Measurements from ENCODE around the gene SLC14A1.

Gene SLC14A1

GRCh38 chr18:45719106-45719505 is 4.9 kb upstream of the SLC14A1 start:
- DNase-seq (ENCODE audit: low read depth), result peak; percentile 36
- TF ChIP-seq, protein P1, sequence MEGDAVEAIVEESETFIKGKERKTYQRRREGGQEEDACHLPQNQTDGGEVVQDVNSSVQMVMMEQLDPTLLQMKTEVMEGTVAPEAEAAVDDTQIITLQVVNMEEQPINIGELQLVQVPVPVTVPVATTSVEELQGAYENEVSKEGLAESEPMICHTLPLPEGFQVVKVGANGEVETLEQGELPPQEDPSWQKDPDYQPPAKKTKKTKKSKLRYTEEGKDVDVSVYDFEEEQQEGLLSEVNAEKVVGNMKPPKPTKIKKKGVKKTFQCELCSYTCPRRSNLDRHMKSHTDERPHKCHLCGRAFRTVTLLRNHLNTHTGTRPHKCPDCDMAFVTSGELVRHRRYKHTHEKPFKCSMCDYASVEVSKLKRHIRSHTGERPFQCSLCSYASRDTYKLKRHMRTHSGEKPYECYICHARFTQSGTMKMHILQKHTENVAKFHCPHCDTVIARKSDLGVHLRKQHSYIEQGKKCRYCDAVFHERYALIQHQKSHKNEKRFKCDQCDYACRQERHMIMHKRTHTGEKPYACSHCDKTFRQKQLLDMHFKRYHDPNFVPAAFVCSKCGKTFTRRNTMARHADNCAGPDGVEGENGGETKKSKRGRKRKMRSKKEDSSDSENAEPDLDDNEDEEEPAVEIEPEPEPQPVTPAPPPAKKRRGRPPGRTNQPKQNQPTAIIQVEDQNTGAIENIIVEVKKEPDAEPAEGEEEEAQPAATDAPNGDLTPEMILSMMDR (conservative IDR thresholded peaks at IDR 0.05; ENCODE audit: low read length), result no peak
- H3K4me3 ChIP-seq (ENCODE audit: low read length), result no peak overlapping the region

DNA sequence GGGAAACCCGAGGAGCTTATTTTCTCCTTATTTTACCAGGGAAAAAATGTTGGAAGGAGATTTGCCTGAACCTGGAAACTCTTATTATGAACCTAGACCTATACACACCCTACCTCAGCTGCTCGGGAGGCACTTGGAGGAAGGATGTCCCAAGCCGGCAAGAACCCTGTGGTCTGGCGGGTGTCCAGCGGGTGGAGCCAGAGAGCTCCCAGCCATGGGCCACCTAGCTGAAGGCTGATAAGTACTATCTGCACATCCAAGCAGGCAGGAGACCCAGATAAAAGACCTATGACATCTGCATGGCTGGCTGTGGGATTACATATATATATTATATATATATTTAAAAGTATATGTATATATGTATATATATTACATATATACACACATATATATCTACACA is 1.1 kb upstream of the SLC14A1 start:
- TF ChIP-seq, protein P1 (conservative IDR thresholded peaks at IDR 0.05; ENCODE audit: low read length), result peak; percentile 64
- H3K4me3 ChIP-seq (ENCODE audit: low read length), result no peak overlapping the region
- peak; percentile 50 for DNase-seq (ENCODE audit: low read depth)

GRCh38 chr18:45724601-45725000 is 620 bp downstream of the SLC14A1 start:
- TF ChIP-seq, protein P1 (conservative IDR thresholded peaks at IDR 0.05; ENCODE audit: low read length), result no peak
- no peak overlapping the region for H3K4me3 ChIP-seq (ENCODE audit: low read length)
- DNase-seq (ENCODE audit: low read depth), result no peak

DNA sequence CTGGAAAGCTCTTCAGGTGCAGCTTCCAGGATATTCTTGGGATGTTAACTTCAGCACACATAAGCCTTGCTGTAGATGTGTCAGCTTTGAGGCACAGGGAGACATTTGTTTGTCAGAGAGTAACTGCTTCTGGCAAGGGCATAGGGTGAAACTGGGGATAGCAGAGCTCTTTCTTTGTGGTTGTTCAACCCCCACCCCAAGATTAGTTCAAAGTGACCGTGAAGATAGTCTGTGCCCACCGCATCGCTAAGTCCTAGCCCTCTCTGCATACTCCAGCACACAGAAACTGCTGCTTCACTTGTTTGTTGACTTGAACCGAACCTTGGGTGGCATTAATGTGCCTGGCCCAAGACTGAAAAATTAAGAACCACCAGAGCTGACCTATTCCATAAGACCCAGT is 1.4 kb downstream of the SLC14A1 start:
- TF ChIP-seq, protein P1 (conservative IDR thresholded peaks at IDR 0.05; ENCODE audit: low read length), result no peak
- H3K4me3 ChIP-seq (ENCODE audit: low read length), result no peak overlapping the region
- no peak for DNase-seq (ENCODE audit: low read depth)

- TF ChIP-seq, protein P1 (conservative IDR thresholded peaks at IDR 0.05; ENCODE audit: low read length), result no peak
- no peak overlapping the region for H3K4me3 ChIP-seq (ENCODE audit: low read length)
- no peak for DNase-seq (ENCODE audit: low read depth)
Measured at GRCh38 chr18:45726603-45727002, 2.6 kb downstream of the SLC14A1 start.

DNA sequence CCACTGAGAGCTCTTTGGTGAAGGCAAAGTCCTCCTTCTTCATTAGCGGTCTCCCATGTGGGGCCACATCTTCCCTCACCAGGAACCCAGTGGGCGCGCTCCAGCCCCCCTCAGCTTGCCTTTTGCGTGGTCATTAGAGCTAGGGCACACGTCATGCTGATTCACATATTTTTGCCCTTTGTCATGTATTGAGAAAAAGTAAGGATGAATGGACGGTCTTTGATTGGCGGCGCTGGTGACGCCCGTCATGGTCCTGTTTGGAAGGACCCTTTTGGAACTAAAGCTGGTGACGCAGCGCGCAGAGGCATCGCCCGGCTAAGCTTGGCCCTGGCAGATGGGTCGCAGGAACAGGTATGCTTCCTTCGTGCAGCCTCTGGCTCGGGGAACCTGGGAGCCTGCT is 3.1 kb downstream of the SLC14A1 start:
- DNase-seq (ENCODE audit: low read depth), result no peak
- TF ChIP-seq, protein P1 (conservative IDR thresholded peaks at IDR 0.05; ENCODE audit: low read length), result no peak
- no peak overlapping the region for H3K4me3 ChIP-seq (ENCODE audit: low read length)

DNA sequence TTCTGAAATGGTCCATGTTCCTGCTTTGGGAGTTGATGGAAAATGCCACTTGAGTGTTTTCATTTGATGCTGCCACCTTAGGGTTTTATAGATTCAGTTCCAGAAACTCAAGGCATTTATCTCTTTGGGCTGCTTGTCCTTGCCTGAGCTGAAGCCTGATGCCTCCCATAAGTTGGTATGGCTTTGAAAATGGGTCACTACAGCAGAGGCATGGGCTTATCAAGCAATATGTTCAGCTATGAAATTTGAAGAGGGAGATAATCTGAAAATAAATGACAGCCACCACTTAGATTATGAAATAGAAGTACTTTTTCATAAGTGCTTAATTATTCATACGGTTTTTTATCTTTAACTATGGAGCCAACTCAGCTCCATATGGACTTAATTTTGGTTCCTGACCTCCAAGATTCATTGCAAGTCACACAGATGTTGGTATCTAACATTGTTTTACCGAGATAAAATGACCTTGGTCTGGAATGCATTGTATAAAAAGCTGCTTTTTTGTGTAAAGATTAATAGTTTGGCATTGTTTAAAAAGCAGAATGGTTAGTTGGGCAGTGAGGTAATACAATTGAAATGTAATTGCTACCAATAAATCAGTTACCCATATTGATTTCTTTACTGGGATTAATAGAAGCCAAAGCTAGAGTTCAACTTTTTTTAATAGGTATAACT is 4.5 kb downstream of the SLC14A1 start:
- TF ChIP-seq, protein P1 (conservative IDR thresholded peaks at IDR 0.05; ENCODE audit: low read length), result no peak
- H3K4me3 ChIP-seq (ENCODE audit: low read length), result no peak overlapping the region
- peak; percentile 89 for DNase-seq (ENCODE audit: low read depth)

Measured in AG10803 (cell line).